HepG2 (cell line): ENCODE measurements around the gene RCOR1. TPM values are rescaled to one million over a fixed set of nuclear protein-coding genes. Genes with fewer than 3 reads are reported as not detected.
A peak's percentile ranks its signal among the peaks of the same experiment; 100 is the strongest.

Source experiments
- CEBPB ChIP-seq: IDR thresholded peaks from 2 replicates; pipeline ENCODE4 v1.6.1; 2011; ENCODE audit warnings: low read depth, low read length, improper control_type of control experiment, borderline replicate concordance
- CTCF ChIP-seq: sonication (generic); formaldehyde crosslinking; IDR thresholded peaks from 2 replicates; pipeline ENCODE4 v1.5.0; 2020; ENCODE audit warnings: mild to moderate bottlenecking, missing genetic modification reagents, moderate library complexity
- DRAP1 ChIP-seq: IDR thresholded peaks from 2 replicates; pipeline ENCODE4 v1.6.1; 2016; ENCODE audit warnings: missing genetic modification reagents, missing compliant biosample characterization
- KIAA2018 ChIP-seq: sonication (generic); formaldehyde crosslinking; IDR thresholded peaks from 2 replicates; pipeline ENCODE4 v1.5.0; 2020; ENCODE audit warnings: mild to moderate bottlenecking, missing genetic modification reagents, borderline replicate concordance
- MAFK ChIP-seq, 2 experiments: IDR thresholded peaks in 1 of 2; conservative IDR thresholded peaks in 1 of 2; 2 replicates each; pipeline ENCODE4 v1.6.1; 2011; ENCODE audit warnings: improper control_type of control experiment in 2 of 2, low read length in 2 of 2
- TBX2 ChIP-seq: sonication (generic); formaldehyde crosslinking; IDR thresholded peaks from 2 replicates; pipeline ENCODE4 v1.5.0; 2020; ENCODE audit warnings: missing genetic modification reagents, mild to moderate bottlenecking, borderline replicate concordance
- TGIF2 ChIP-seq: IDR thresholded peaks from 2 replicates; pipeline ENCODE4 v1.6.1; 2016; ENCODE audit warnings: control low read depth, missing compliant biosample characterization
- ZFP37 ChIP-seq: sonication (generic); formaldehyde crosslinking; IDR thresholded peaks from 2 replicates; pipeline ENCODE4 v1.4.0; 2020; ENCODE audit warnings: missing genetic modification reagents, borderline replicate concordance
- ZFP91 ChIP-seq: sonication (generic); formaldehyde crosslinking; IDR thresholded peaks from 2 replicates; pipeline ENCODE4 v1.9.0; 2022; ENCODE audit warnings: missing genetic modification reagents, mild to moderate bottlenecking, borderline replicate concordance
- ZFX ChIP-seq: sonication (generic); formaldehyde crosslinking; IDR thresholded peaks from 2 replicates; pipeline ENCODE4 v1.4.0; 2020; ENCODE audit warnings: mild to moderate bottlenecking, low read depth, missing genetic modification reagents, moderate library complexity
- ZNF101 ChIP-seq: sonication (generic); formaldehyde crosslinking; IDR thresholded peaks from 2 replicates; pipeline ENCODE4 v1.4.0; 2020; ENCODE audit warnings: mild to moderate bottlenecking, low read depth, missing genetic modification reagents, borderline replicate concordance
- ZNF337 ChIP-seq: sonication (generic); formaldehyde crosslinking; IDR thresholded peaks from 2 replicates; pipeline ENCODE4 v1.5.1; 2020; ENCODE audit warnings: missing genetic modification reagents, low read depth, mild to moderate bottlenecking, borderline replicate concordance
- ZNF468 ChIP-seq: sonication (generic); formaldehyde crosslinking; IDR thresholded peaks from 2 replicates; pipeline ENCODE4 v1.8.0; 2022; ENCODE audit warnings: mild to moderate bottlenecking, moderate library complexity, missing genetic modification reagents
- ZNF569 ChIP-seq: sonication (generic); formaldehyde crosslinking; IDR thresholded peaks from 2 replicates; pipeline ENCODE4 v1.5.0; 2020; ENCODE audit warnings: mild to moderate bottlenecking, missing genetic modification reagents, moderate library complexity, borderline replicate concordance
- ZNF768 ChIP-seq: sonication (generic); formaldehyde crosslinking; IDR thresholded peaks from 2 replicates; pipeline ENCODE4 v1.4.0; 2020; ENCODE audit warnings: missing genetic modification reagents
- polyA plus RNA-seq, 8 experiments: library from polyadenylated mRNA; depleted of rRNA in 3 of 8; stranded (reverse) in 7 of 8; unstranded in 1 of 8; fragments of >200 nt; fragmentation: Illumina TruSeq in 4 of 8; extraction: Trizol in 4 of 8; gene quantifications; 2 replicates each; pipeline versions ENCODE4 v1.2.1 to v1.2.3, GENCODE V29; 2011 to 2016; ENCODE audit warnings: low read depth in 4 of 8, missing spikeins in 1 of 8, mixed read lengths in 1 of 8; ENCODE audit not compliant: insufficient read depth in 1 of 8
- total RNA-seq, 5 experiments: library from RNA; depleted of rRNA; stranded (reverse); fragments of >200 nt; fragmentation: Illumina TruSeq; extraction: Trizol; gene quantifications; 2 replicates each; pipeline ENCODE4 v1.2.3, GENCODE V29; 2016; ENCODE audit warnings: low read depth in 1 of 5

The RCOR1 gene
- total and polyA plus RNA-seq, 2 of the 13 experiments (the other 11 are each of a cell fraction or from before 2014, with no cell fraction given), result 10.2 to 11.1 TPM

- TF ChIP-seq KIAA2018 (CRISPR knock-in tag) (no peak), TGIF2 (0 out of 2 replicates have a peak, but pooled peaks have one; percentile 20), ZNF768 (CRISPR knock-in tag) (peak; percentile 36; the same call in 1 of the 2 replicates), ZFX (CRISPR knock-in tag) (peak; percentile 31; the same call in 1 of the 2 replicates), ZNF569 (CRISPR knock-in tag) (no peak), CTCF (CRISPR knock-in tag) (no peak), ZFP91 (CRISPR knock-in tag) (peak; percentile 24; the same call in 1 of the 2 replicates), ZFP37 (no peak), ZNF337 (CRISPR knock-in tag) (no peak), MAFK (conservative IDR thresholded peaks at IDR 0.05 in 1 of 2, IDR thresholded peaks at IDR 0.05 in 1 of 2; ENCODE audit: low read length in 2 of 2) (peak; percentile 45 to 49), ZNF468 (CRISPR knock-in tag) (no peak), TBX2 (0 out of 2 replicates have a peak, but pooled peaks have one; percentile 11), DRAP1 (CRISPR knock-in tag) (no peak), ZNF101 (no peak), CEBPB (peak; percentile 11; the same call in 1 of the 2 replicates)
Measured at GRCh38 chr14:102579696-102580549, 12.5 kb upstream of the RCOR1 start (continued).
